Psoas muscle (tissue), 8 donors: ENCODE measurements around the gene DDX27. TPM values are rescaled to one million over a fixed set of nuclear protein-coding genes. Genes with fewer than 3 reads are reported as not detected.

Source experiments
- ATAC-seq, 4 donors: fragments of 200-7000 bp; cut with Tn5 transposase; one replicate each; pipeline ENCODE4 v1.9.1; 2020; ENCODE audit warnings: moderate library complexity in 3 of 4, mild to moderate bottlenecking in 2 of 4
- DNase-seq, 2 donors: peaks; one replicate each; pipeline ENCODE4 v3.0.0-alpha.2; 2020
- H3K27ac ChIP-seq: fragments of 200-600 bp; one replicate; pipeline ENCODE4 v1.8.0; 2022
- H3K27me3 ChIP-seq, 3 donors: fragments of 200-600 bp in 1 of 3; one replicate each; pipeline versions ENCODE4 v1.6.1 to v1.8.0; 2013 to 2022; ENCODE audit warnings: low read length in 2 of 3, mild to moderate bottlenecking in 2 of 3, moderate library complexity in 1 of 3; ENCODE audit not compliant: insufficient read depth in 3 of 3
- H3K36me3 ChIP-seq, 2 donors: fragments of 200-600 bp in 1 of 2; one replicate each; pipeline versions ENCODE4 v1.6.1 to v1.8.0; 2013 to 2022; ENCODE audit warnings: low read depth in 1 of 2, mild to moderate bottlenecking in 1 of 2, moderate library complexity in 1 of 2; ENCODE audit not compliant: insufficient read depth in 1 of 2
- H3K4me1 ChIP-seq: fragments of 200-600 bp; one replicate; pipeline ENCODE4 v1.8.0; 2022
- H3K4me3 ChIP-seq: fragments of 200-600 bp; one replicate; pipeline ENCODE4 v1.8.0; 2022; ENCODE audit warnings: mild to moderate bottlenecking
- H3K9me3 ChIP-seq: fragments of 200-600 bp; one replicate; pipeline ENCODE4 v1.8.0; 2022
- WGBS, 3 donors: extraction: QIAGEN DNeasy Blood & Tissue Kit; methylation state at CpG; one replicate each; pipeline versions ENCODE4 v1.1.6 to v1.1.7; 2013; 5-methylcytosine and 5-hydroxymethylcytosine counted together
- intact Hi-C, 2 donors: fragments of 100-400 bp; cut with DNase I; formaldehyde crosslinking; loops; one replicate each; pipeline versions ENCODE4 v1.11.0 to v1.14.2; 2022
- polyA plus RNA-seq, 3 donors: library from polyadenylated mRNA; stranded (reverse); fragments of 200-250 nt; gene quantifications; one replicate each; pipeline ENCODE4 v1.2.3, GENCODE V29; 2013
- total RNA-seq, 4 donors: library from RNA; stranded (reverse); fragmentation: NEBNext Ultra II Directional in 2 of 4; extraction: Animal tissue kit (Norgen Biotek cat#: 25700) in 2 of 4; gene quantifications; one replicate each; pipeline versions ENCODE4 v1.2.1 to v1.2.4, GENCODE V29; 2021 to 2023
- TF ChIP-seq, protein P1 (sequence below): fragments of 200-600 bp; IDR thresholded peaks from one replicate; pipeline ENCODE4 v1.8.0; 2022; ENCODE audit warnings: antibody characterized with exemption
- donor health status: healthy with polysubstance abuse.
- donor health status: DM: no; HTN: no; CAD: no; lungs with moderate emphysema.
- donor health status: Bipolar disorder and iron deficiency.
- donor health status: healthy.
- donor health status: DM: yes; HTN: yes; CAD: no.
- donor health status: DM: no; HTN: no; CAD: no.
- donor health status: DM: no; HTN: no; CAD: no.
- donor health status: DM: yes; HTN: yes; CAD: no.

The DDX27 gene
- total and polyA plus RNA-seq, 7 donors: 19.4 to 62.9 (median 30.5) TPM

GRCh38 chr20:49276961-49277785, 58.0 kb downstream of the DDX27 start:
- DNase-seq (peak; percentile 38 to 68), ATAC-seq (peak; percentile 0 to 7 (median 2))
- peaks cover 17 to 66% of the 10 kb centered on the region in 2 donors for H3K36me3 ChIP-seq

GRCh38 chr20:49277786-49278035, 58.5 kb downstream of the DDX27 start:
- WGBS, 3 donors: 0 to 1% (median 0%) methylated on average over 1 to 22 of the region's 22 CpGs

More at GRCh38 chr20:49276961-49277785, 58.0 kb downstream of the DDX27 start:
- H3K4me1 ChIP-seq: peaks cover 49% of the 10 kb centered on the region
- H3K9me3 ChIP-seq: no peaks in the 10 kb centered on the region
- 3 to 7% (median 3%) methylated on average over 28 to 31 of the region's 31 CpGs for WGBS, 3 donors
- no peaks in the 10 kb centered on the region for H3K27me3 ChIP-seq
- peak overlapping the region; percentile 84 for H3K4me3 ChIP-seq
- intact Hi-C loops: no loop called here
- TF ChIP-seq, protein P1, sequence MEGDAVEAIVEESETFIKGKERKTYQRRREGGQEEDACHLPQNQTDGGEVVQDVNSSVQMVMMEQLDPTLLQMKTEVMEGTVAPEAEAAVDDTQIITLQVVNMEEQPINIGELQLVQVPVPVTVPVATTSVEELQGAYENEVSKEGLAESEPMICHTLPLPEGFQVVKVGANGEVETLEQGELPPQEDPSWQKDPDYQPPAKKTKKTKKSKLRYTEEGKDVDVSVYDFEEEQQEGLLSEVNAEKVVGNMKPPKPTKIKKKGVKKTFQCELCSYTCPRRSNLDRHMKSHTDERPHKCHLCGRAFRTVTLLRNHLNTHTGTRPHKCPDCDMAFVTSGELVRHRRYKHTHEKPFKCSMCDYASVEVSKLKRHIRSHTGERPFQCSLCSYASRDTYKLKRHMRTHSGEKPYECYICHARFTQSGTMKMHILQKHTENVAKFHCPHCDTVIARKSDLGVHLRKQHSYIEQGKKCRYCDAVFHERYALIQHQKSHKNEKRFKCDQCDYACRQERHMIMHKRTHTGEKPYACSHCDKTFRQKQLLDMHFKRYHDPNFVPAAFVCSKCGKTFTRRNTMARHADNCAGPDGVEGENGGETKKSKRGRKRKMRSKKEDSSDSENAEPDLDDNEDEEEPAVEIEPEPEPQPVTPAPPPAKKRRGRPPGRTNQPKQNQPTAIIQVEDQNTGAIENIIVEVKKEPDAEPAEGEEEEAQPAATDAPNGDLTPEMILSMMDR: no peak
- peak overlapping the region; percentile 92 for H3K27ac ChIP-seq

DNA sequence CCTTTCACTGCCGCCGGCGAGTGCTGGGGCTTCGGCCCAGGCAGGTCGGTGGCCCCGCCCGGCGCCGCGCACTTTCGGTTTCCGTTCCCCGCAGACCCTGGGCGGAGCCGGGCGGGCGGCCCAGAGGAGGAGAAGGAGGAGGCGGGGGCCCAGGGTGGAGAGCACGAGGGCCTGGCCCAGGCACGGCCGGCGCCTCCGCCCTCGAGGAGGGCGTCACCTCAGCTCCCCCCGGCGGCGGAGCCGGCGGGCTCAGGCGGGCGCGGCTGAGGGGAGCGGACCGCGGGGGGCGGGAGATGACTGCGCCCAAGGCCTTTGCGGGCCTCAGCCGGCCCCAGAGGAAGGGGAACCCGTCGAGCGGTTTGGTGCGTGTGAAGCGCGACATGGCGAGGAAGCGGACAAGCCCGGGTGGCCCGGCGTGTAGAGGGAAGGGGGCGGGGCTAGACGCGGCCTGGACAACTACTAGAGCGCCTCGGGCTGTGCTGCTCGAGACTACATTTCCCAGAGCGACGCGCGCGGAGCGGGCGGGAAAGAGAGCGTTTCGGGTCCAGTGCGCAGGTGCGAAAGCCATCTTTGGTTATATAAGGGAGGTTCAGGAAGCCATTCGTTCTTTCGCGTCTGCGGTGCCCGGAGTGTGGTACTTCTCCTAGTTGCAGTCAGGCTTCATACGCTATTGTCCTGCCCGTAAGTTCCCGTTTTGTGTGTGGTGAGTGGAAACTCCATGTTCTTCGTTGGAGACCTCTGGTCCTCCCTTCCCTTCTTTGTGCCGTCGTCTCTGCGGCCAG, 59.0 kb downstream of the DDX27 start, which contains the start of gene ZNFX1:
TSS of gene ZNFX1 (minus strand) at position 22 of the 782 bp plus-strand sequence. CDS start 2,218 bp downstream, outside the sequence.
- TF ChIP-seq, protein P1: no peak
- peak; percentile 93 to 96 (median 96) for ATAC-seq
- Histone ChIP-seq H3K9me3 (no peaks in the 10 kb centered on the region), H3K27me3 (no peaks in the 10 kb centered on the region), H3K36me3 (peaks cover 27 to 66% of the 10 kb centered on the region in 2 donors), H3K27ac (peak within 1 kb of the TSS; percentile 92), H3K4me3 (peak within 1 kb of the TSS; percentile 84), H3K4me1 (peaks cover 52% of the 10 kb centered on the region)
- DNase-seq: peak; percentile 99 to 100
- intact Hi-C loops: no loop called here
- WGBS, 3 donors: 0 to 1% (median 1%) methylated on average over 60 to 79 of the region's 80 CpGs

More at GRCh38 chr20:49277786-49278035, 58.5 kb downstream of the DDX27 start:
- intact Hi-C loops: no loop called here
- Histone ChIP-seq H3K9me3 (no peaks in the 10 kb centered on the region), H3K27ac (peak overlapping the region; percentile 92), H3K4me1 (peaks cover 47% of the 10 kb centered on the region), H3K27me3 (no peaks in the 10 kb centered on the region), H3K4me3 (peak overlapping the region; percentile 84), H3K36me3 (peaks cover 22 to 66% of the 10 kb centered on the region in 2 donors)
- ATAC-seq (no peak), DNase-seq (no peak)
- TF ChIP-seq, protein P1: no peak

- Histone ChIP-seq H3K27me3 (no peaks in the 10 kb centered on the region), H3K4me1 (peaks cover 59% of the 10 kb centered on the region), H3K36me3 (peaks cover 35 to 66% of the 10 kb centered on the region in 2 donors), H3K27ac (peak overlapping the region; percentile 92), H3K4me3 (peak overlapping the region; percentile 84), H3K9me3 (no peaks in the 10 kb centered on the region)
- DNase-seq (no peak), ATAC-seq (peak in 3 of 4 donors; percentile 0 to 16 (median 1))
- TF ChIP-seq, protein P1: no peak
- intact Hi-C loops: no loop called here
- 12 to 16% (median 16%) methylated on average over 33 of the region's 33 CpGs for WGBS, 3 donors
These were observed 59.8 kb downstream of the DDX27 start for GRCh38 chr20:49278818-49279676.
